ENCODE results near the gene SNTG2. TPM values are rescaled to one million over a fixed set of nuclear protein-coding genes. Genes with fewer than 3 reads are reported as not detected.

The SNTG2 gene
- polyA plus RNA-seq, 3 donors: not detected

DNA sequence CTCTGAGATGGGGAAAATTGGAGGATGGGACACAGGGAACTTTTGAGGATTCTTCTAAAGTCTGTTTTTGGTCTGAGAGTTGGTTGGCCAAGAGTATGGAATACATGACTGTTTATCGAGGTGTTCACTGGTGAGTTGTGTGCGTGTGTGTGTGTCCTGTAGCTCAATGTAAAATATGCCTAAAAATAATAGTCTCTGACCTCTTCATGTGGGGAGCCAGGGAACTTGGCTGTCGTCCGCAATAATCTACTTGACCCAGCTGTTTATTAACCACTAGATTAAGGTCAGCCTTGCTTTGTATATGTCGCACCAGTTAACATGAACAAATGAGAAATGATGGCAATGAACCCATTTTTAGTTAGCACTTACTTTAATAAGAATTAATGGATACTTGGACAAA lies 285.2 kb downstream of the SNTG2 start:
- peaks cover 0 to 4% (median 0%) of the 10 kb centered on the region in 7 donors for H3K9me3 Mint-ChIP-seq
- TF ChIP-seq, protein P1, sequence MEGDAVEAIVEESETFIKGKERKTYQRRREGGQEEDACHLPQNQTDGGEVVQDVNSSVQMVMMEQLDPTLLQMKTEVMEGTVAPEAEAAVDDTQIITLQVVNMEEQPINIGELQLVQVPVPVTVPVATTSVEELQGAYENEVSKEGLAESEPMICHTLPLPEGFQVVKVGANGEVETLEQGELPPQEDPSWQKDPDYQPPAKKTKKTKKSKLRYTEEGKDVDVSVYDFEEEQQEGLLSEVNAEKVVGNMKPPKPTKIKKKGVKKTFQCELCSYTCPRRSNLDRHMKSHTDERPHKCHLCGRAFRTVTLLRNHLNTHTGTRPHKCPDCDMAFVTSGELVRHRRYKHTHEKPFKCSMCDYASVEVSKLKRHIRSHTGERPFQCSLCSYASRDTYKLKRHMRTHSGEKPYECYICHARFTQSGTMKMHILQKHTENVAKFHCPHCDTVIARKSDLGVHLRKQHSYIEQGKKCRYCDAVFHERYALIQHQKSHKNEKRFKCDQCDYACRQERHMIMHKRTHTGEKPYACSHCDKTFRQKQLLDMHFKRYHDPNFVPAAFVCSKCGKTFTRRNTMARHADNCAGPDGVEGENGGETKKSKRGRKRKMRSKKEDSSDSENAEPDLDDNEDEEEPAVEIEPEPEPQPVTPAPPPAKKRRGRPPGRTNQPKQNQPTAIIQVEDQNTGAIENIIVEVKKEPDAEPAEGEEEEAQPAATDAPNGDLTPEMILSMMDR (IDR thresholded peaks at IDR 0.05): no peak

DNA sequence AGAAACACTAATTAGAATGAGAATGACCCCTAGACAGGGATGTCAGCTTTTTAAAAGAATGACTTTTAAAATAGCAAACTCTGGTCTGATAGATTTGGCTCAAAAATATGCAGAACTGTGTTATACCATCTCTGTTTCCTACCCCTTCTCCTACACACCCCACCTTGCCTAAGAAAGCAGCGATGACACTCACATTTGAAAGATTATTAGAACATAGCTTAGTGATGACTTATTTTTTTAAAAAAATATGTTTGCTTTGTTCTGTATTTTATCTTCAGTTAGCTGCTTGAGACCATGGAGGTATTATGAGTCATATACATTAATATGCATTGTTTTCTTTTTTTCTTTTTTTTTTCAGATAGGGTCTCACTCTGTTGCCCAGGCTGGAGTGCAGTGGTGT lies 286.0 kb downstream of the SNTG2 start:
- DNase-seq: no peak
- Histone ChIP-seq H3K4me3 (replicated peaks in 1 of 3; ENCODE audit: low read depth in 2 of 3, low read length in 3 of 3) (no peak overlapping the region), H3K9ac (ENCODE audit: insufficient read depth, low read length, poor library complexity, severe bottlenecking) (no peak overlapping the region), H3K27me3 (ENCODE audit: control insufficient read depth in 2 of 2, insufficient read depth in 2 of 2, low read length in 2 of 2) (no peaks in the 10 kb centered on the region), H3K4me1 (ENCODE audit: control insufficient read depth in 1 of 2, insufficient read depth in 2 of 2, low read length in 2 of 2) (no peaks in the 10 kb centered on the region), H3K27ac (ENCODE audit: low read depth in 1 of 2, low read length in 2 of 2) (no peak overlapping the region), H3K36me3 (replicated peaks in 1 of 2; ENCODE audit: control insufficient read depth in 1 of 2, insufficient read depth in 2 of 2, low read length in 2 of 2) (no peaks in the 10 kb centered on the region), H3K79me2 (ENCODE audit: insufficient read depth, low read length) (no peaks in the 10 kb centered on the region), H2AFZ (ENCODE audit: insufficient read depth, low read depth, low read length, poor library complexity, severe bottlenecking) (no peak overlapping the region), H3K9me3 (replicated peaks in 1 of 2; ENCODE audit: control insufficient read depth in 1 of 2, insufficient read depth in 1 of 2, low read length in 2 of 2) (no peaks in the 10 kb centered on the region), H3K4me2 (replicated peaks; ENCODE audit: extremely low read depth, low read length, poor library complexity, severe bottlenecking) (no peak overlapping the region), H4K20me1 (ENCODE audit: insufficient read depth, low read length) (no peaks in the 10 kb centered on the region)
- Mint-ChIP-seq H3K4me3 (no peak overlapping the region), H3K36me3 (no peaks in the 10 kb centered on the region), H3K9me3 (peaks cover 0 to 2% (median 0%) of the 10 kb centered on the region in 7 donors), H3K27ac (no peak overlapping the region), H3K27me3 (ENCODE audit: low read depth in 3 of 3) (peaks cover 0 to 4% (median 0%) of the 10 kb centered on the region in 3 donors), H3K4me1 (peaks cover 2% of the 10 kb centered on the region)
- intact Hi-C loops (cut with micrococcal nuclease): no loop called here
- TF ChIP-seq, protein P1 (IDR thresholded peaks at IDR 0.05): no peak
- no CpG with 5 or more reads among the region's 1 CpG for WGBS (ENCODE audit: insufficient coverage)

More for the DNA sequence above, 285.2 kb downstream of the SNTG2 start:
- Histone ChIP-seq H3K9me3 (replicated peaks in 1 of 2; ENCODE audit: control insufficient read depth in 1 of 2, insufficient read depth in 1 of 2, low read length in 2 of 2) (no peaks in the 10 kb centered on the region), H3K4me1 (ENCODE audit: control insufficient read depth in 1 of 2, insufficient read depth in 2 of 2, low read length in 2 of 2) (no peaks in the 10 kb centered on the region), H3K4me2 (replicated peaks; ENCODE audit: extremely low read depth, low read length, poor library complexity, severe bottlenecking) (no peak overlapping the region), H3K36me3 (replicated peaks in 1 of 2; ENCODE audit: control insufficient read depth in 1 of 2, insufficient read depth in 2 of 2, low read length in 2 of 2) (no peaks in the 10 kb centered on the region), H3K4me3 (replicated peaks in 1 of 3; ENCODE audit: low read depth in 2 of 3, low read length in 3 of 3) (no peak overlapping the region), H4K20me1 (ENCODE audit: insufficient read depth, low read length) (no peaks in the 10 kb centered on the region), H2AFZ (ENCODE audit: insufficient read depth, low read depth, low read length, poor library complexity, severe bottlenecking) (no peak overlapping the region), H3K9ac (ENCODE audit: insufficient read depth, low read length, poor library complexity, severe bottlenecking) (no peak overlapping the region), H3K79me2 (ENCODE audit: insufficient read depth, low read length) (no peaks in the 10 kb centered on the region), H3K27me3 (ENCODE audit: control insufficient read depth in 2 of 2, insufficient read depth in 2 of 2, low read length in 2 of 2) (no peaks in the 10 kb centered on the region), H3K27ac (ENCODE audit: low read depth in 1 of 2, low read length in 2 of 2) (no peak overlapping the region)
- Mint-ChIP-seq H3K36me3 (no peaks in the 10 kb centered on the region), H3K27ac (no peak overlapping the region), H3K4me1 (peaks cover 2% of the 10 kb centered on the region), H3K4me3 (no peak overlapping the region), H3K27me3 (ENCODE audit: low read depth in 3 of 3) (peaks cover 0 to 4% (median 0%) of the 10 kb centered on the region in 3 donors)
- WGBS (ENCODE audit: insufficient coverage): no CpG with 5 or more reads among the region's 5 CpGs
- intact Hi-C loops (cut with micrococcal nuclease): no loop called here
- DNase-seq: no peak

All from CD14-positive monocyte (primary cell).